C4-2B (cell line): ENCODE results near the gene PRKAG2.

ENCODE experiments used
- ZFX ChIP-seq: fragments of 450-650 bp; IDR thresholded peaks from 2 replicates; pipeline ENCODE4 v1.6.1; 2017
- TF ChIP-seq, protein P1 (sequence below): fragments of 450-650 bp; conservative IDR thresholded peaks from 2 replicates; pipeline ENCODE4 v1.5.1; 2017; ENCODE audit warnings: mild to moderate bottlenecking

DNA sequence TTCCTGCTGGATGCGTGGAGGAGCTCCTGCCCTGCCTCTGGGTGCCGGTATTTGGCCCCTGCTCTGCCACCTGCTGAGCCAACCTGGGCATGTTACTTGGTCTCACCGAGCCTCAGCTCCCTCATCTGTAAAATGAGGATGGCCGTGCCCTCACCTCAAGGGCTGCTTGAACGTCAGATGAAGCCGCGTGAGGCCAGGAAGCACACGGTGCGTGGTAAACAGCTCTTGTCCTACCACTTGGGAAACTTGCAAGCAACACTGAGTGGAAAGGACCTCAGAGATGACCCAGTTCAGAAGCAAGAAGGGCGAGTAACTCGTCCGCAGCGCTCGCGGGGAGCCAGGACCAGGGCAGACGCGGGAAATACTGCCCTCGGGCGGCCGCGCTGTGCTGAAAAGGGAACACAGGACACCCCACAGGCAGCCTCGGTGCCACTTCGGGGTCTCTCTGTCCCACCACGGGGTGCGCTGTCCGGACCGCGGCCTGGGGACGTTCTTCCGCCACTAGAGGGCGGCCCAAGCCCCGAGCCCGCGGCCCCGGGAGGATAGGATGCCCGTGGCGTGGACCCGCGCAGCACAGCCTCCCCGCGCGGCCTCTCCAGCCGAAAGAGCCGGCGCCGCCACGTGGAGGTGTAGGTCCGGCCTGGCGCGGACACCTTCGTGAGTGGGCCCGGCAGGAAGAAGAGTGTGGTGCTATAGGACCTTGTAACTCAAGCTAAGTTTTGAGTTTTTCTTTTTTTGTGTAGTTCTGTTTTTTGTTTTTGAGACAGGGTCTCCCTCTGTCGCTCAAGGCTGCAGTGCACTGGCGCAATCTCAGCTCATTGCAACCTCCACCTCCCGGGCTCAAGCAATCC, 94.1 kb downstream of the PRKAG2 start:
- TF ChIP-seq, protein P1, sequence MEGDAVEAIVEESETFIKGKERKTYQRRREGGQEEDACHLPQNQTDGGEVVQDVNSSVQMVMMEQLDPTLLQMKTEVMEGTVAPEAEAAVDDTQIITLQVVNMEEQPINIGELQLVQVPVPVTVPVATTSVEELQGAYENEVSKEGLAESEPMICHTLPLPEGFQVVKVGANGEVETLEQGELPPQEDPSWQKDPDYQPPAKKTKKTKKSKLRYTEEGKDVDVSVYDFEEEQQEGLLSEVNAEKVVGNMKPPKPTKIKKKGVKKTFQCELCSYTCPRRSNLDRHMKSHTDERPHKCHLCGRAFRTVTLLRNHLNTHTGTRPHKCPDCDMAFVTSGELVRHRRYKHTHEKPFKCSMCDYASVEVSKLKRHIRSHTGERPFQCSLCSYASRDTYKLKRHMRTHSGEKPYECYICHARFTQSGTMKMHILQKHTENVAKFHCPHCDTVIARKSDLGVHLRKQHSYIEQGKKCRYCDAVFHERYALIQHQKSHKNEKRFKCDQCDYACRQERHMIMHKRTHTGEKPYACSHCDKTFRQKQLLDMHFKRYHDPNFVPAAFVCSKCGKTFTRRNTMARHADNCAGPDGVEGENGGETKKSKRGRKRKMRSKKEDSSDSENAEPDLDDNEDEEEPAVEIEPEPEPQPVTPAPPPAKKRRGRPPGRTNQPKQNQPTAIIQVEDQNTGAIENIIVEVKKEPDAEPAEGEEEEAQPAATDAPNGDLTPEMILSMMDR: peak; percentile 100
- no peak for TF ChIP-seq ZFX
